Choroid plexus epithelial cell (primary cell): Measurements from ENCODE around the gene HNRNPDL.
"Not testable (repeated sequence)": the region's sequence is repeated elsewhere in the genome, so short reads cannot be mapped to it uniquely, and the experiment has no call there.

Source experiments
- DNase-seq: peaks from one replicate; pipeline ENCODE4 v3.0.0-alpha.2; 2010; ENCODE audit warnings: low read depth
- H3K4me3 ChIP-seq: 2 replicates; pipeline ENCODE4 v1.5.1; 2011; ENCODE audit warnings: low read depth, mild to moderate bottlenecking, control low read depth, low read length, moderate library complexity
- TF ChIP-seq, protein P1 (sequence below): conservative IDR thresholded peaks from 2 replicates; pipeline ENCODE4 v1.5.1; 2011; ENCODE audit warnings: low read depth, mild to moderate bottlenecking, control low read depth, inconsistent platforms, low read length, moderate library complexity

Gene HNRNPDL

DNA sequence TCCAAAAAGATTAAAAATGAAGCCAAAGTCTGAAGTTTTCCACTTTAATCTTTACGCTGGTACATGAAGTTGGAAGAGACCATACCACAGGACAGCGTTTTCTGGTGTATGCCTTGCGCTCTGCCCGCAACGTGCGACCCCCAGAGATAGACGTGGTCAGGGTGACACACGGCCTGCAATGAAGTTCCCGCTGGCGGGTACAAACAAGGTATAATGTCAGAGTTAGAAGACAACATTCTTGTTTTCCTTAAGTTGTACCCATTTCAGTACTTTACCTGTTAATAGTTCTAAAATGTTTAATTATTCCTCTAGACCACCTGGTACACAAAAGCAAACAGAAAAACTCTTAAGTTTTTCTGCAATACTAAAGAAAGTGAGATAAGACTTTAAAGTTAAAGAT is 4.8 kb downstream of the HNRNPDL start:
- no peak for DNase-seq
- no peak overlapping the region for H3K4me3 ChIP-seq
- TF ChIP-seq, protein P1, sequence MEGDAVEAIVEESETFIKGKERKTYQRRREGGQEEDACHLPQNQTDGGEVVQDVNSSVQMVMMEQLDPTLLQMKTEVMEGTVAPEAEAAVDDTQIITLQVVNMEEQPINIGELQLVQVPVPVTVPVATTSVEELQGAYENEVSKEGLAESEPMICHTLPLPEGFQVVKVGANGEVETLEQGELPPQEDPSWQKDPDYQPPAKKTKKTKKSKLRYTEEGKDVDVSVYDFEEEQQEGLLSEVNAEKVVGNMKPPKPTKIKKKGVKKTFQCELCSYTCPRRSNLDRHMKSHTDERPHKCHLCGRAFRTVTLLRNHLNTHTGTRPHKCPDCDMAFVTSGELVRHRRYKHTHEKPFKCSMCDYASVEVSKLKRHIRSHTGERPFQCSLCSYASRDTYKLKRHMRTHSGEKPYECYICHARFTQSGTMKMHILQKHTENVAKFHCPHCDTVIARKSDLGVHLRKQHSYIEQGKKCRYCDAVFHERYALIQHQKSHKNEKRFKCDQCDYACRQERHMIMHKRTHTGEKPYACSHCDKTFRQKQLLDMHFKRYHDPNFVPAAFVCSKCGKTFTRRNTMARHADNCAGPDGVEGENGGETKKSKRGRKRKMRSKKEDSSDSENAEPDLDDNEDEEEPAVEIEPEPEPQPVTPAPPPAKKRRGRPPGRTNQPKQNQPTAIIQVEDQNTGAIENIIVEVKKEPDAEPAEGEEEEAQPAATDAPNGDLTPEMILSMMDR, result no peak

DNA sequence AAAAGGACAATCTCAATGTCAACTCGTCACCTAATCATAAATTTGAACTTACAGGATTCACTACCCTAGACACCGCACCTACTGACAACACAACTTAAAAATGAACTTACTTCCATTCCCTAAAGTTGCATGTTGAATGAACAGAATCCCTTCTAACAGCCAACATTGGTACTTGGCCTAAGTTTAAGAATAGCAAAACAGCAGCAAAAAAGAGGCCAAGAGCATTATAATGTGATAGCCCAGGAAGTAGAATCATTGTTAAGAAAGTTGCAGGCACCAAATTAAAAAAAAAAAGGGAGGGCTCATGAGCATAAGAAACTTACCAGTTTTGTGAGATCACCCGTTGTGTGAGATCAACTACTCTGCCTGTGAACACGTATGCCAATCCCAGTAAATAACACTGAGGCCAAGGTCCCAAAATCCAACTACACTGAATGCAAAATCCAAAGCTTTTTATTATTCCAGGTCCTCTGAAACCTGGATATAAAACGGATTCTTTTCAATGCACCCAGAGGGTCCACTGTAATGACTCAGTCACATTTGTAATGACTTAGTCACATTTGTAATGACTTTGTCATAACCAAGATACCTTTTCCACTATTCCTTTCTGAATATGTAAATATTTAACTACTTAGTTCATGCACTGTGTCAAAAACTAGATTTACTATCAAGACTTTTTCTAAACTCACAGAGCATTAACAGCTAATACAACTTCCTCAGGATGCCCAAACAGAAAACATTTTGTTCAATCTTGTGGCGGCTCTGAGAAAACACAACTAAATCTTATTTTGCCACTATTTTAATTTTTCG is 6.8 kb downstream of the HNRNPDL start:
- no peak for DNase-seq
- TF ChIP-seq, protein P1, result no peak
- H3K4me3 ChIP-seq, result no peak overlapping the region

DNA sequence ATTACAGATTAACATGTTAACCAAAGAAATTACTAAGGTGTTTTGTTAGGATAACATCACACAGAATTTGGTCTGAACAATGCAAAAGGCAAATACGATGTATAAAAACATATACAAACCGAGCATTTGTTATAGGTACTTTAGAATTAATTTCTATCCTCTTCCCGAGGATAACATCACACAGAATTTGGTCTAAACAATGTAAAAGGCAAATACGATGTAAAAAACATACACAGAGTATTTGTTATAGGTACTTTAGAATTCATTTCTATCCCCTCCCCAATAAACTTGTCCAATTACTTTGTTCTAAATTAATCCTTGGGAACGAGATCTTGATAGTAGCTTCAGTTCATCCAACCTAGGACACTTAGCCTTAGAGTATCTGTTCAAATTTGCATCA is 7.6 kb downstream of the HNRNPDL start:
- TF ChIP-seq, protein P1, result no peak
- DNase-seq, result no peak
- H3K4me3 ChIP-seq, result no peak overlapping the region

DNA sequence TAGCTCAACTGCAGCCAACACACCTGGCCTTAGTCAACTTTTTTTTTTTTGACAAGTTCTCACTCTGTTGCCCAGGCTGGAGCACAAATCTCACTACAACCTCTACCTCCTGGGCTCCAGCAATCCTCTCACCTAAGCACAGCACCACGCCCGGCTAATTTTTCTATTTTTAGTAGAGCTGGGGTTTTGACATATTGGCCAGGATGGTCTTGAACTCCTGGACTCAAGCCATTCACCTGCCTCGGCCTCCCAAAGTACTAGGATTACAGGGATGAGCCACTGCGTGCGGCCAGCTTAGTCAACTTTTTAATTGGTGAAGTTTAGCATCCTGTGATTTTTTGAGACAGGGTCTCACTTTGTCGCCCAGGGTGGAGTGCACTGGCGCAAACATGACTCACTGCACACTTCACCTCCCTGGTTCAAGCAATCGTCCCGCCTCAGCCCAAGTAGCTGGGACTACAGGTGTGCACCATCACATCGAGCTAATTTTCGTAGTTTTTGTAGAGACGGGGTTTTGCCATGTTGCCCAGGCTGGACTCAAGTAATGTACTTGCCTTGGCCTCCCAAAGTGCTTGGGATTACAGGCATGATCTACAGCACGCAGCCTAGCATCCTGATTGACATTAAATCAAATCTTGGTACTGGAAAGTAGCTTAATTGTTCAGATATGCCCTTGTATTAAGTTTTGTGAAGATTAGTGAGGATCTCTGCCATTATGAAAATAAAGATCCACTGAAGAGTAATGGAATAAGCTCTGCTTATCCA is 8.3 kb downstream of the HNRNPDL start:
- no peak overlapping the region for H3K4me3 ChIP-seq
- TF ChIP-seq, protein P1, result no peak
- no peak for DNase-seq

DNA sequence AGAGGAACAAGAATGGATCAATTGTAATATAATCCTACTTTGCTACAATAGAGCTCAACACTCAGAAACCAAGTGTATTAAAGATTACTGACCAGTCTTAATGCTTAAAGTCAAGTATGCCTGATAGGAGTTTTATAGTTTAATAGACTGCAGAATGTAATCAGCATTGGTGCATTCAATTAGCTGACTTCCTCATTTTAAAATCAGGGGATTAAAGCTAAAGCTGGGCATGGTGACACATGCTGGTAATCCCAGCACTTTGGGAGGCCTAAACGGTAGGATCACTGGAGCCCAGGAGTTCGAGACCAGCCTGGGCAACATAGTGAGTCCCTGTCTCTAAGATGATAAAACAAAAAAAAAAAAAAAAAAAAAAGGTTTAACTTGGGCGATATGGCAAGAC is 10.8 kb downstream of the HNRNPDL start:
- DNase-seq, result no peak
- no peak overlapping the region for H3K4me3 ChIP-seq
- TF ChIP-seq, protein P1, result no peak

DNA sequence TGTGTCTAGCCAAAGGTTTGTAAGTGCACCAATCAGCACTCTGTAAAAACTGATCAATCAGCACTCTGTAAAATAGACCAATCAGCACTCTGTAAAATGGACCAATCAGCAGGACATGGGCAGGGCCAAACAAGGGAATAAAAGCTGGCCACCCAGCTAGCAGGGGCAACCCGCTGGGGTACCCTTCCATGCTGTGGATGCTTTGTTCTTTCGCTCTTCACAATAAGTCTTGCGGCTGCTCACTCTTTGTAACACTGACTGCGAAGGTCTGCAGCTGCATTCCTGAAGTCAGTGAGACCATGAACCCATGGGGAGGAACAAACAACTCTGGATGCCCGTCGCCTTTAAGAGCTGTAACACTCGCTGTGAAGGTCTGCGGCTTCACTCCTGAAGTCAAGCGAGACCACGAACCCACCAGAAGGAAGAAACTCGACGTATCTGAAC is 14.3 kb downstream of the HNRNPDL start:
- H3K4me3 ChIP-seq, result peak overlapping the region; percentile 15
- DNase-seq, result peak; percentile 39

DNA sequence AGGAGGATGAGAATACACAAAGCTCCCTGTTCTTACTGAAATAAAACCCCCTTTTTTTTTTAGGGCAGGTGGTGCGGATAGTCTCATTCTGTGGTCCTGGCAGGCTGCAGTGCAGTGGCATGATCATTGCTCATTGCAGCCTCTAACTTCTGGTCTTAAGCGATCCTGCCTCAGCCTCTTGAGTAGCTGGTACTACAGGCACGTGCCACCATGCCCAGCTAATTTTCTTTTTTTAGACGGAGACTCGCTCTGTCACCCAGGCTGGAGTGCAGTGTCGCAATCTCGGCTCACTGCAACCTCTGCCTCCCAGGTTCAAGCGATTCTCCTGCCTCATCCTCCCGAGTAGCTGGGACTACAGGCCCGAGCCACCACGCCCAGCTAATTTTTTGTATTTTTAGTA is 15.2 kb downstream of the HNRNPDL start:
- not testable (repeated sequence) for H3K4me3 ChIP-seq, DNase-seq

More for the DNA sequence above, 14.3 kb downstream of the HNRNPDL start:
- TF ChIP-seq, protein P1, result no peak
